ENCODE results near the gene HDGFL1. TPM values are rescaled to one million over a fixed set of nuclear protein-coding genes. Genes with fewer than 3 reads are reported as not detected.

Gene HDGFL1
- total and polyA plus RNA-seq, 2 of the 8 experiments (the other 6 are each of a cell fraction or from before 2014, with no cell fraction given), result not detected

- no peak overlapping the region for H3K14ac ChIP-seq (ENCODE audit: insufficient read length)
- ChIA-PET CTCF (ENCODE audit: partially characterized antibody) (no interaction called here), POLR2A (ENCODE audit: partially characterized antibody) (no interaction called here)
- H3K23me2 ChIP-seq (ENCODE audit: low read depth, low read length), result no peaks in the 10 kb centered on the region; the same call in 1 of the 2 replicates
- H3K4me2 ChIP-seq (ENCODE audit: insufficient read depth in 1 of 2, low read depth in 2 of 2, low read length in 2 of 2), result no peak overlapping the region
- no peak overlapping the region for H4K91ac ChIP-seq (replicated peaks; ENCODE audit: insufficient read length, low read length)
- 92% methylated on average over 4 of the region's 4 CpGs; no CpG with 5 or more reads in 1 of the 2 experiments for WGBS, 2 experiments (ENCODE audit: extremely low coverage in 1 of 2, insufficient coverage in 1 of 2, insufficient read length in 1 of 2, insufficient replicate concordance in 2 of 2, low coverage in 1 of 2, low lambda C conversion rate in 2 of 2, missing lambda C conversion rate in 1 of 2)
- no peaks in the 10 kb centered on the region for H3K79me1 ChIP-seq (ENCODE audit: low read depth, low read length)
- no peak overlapping the region for H3K23ac ChIP-seq (ENCODE audit: insufficient read length)
- H4K20me1 ChIP-seq (replicated peaks in 1 of 2; ENCODE audit: control insufficient read depth in 1 of 2, insufficient read depth in 2 of 2, low read length in 2 of 2), result no peaks in the 10 kb centered on the region
- H3K18ac ChIP-seq (ENCODE audit: extremely low read depth, low read length), result no peak overlapping the region; the same call in 1 of the 2 replicates
- H2BK120ac ChIP-seq (replicated peaks; ENCODE audit: low read depth, low read length), result no peak overlapping the region
- no peak overlapping the region for H2AK5ac ChIP-seq (ENCODE audit: low read depth, low read length)
- H3K4me1 ChIP-seq (replicated peaks in 1 of 4; ENCODE audit: control insufficient read depth in 3 of 4, insufficient read depth in 4 of 4, low read length in 3 of 4), result peaks cover 0 to 15% (median 1%) of the 10 kb centered on the region in 4 experiments; a peak in 3 of 7 replicates
- H4K5ac ChIP-seq (ENCODE audit: insufficient read length, low read depth, low read length), result no peak overlapping the region
- H2BK5ac ChIP-seq (ENCODE audit: low read depth, low read length), result no peak overlapping the region
- H3K36me3 ChIP-seq (ENCODE audit: control insufficient read depth in 2 of 4, insufficient read depth in 4 of 4, low read length in 3 of 4), result no peaks in the 10 kb centered on the region; a peak in 1 of 8 replicates
- H3K4me3 ChIP-seq (ENCODE audit: extremely low read depth in 1 of 4, insufficient read depth in 2 of 4, low read depth in 3 of 4, low read length in 4 of 4), result no peak overlapping the region
- H3K79me2 ChIP-seq (ENCODE audit: control insufficient read depth in 1 of 2, insufficient read depth in 2 of 2, low read length in 2 of 2), result no peaks in the 10 kb centered on the region
- H3K27me3 ChIP-seq (replicated peaks in 1 of 4; ENCODE audit: control insufficient read depth in 3 of 4, extremely low read depth in 1 of 4, insufficient read depth in 3 of 4, low read length in 3 of 4), result no peaks in the 10 kb centered on the region
- no peak overlapping the region for H3K4ac ChIP-seq (replicated peaks; ENCODE audit: insufficient read length, low read depth, low read length)
- DNase-seq (ENCODE audit: low read depth in 1 of 2, low spot score in 2 of 2), result no peak
- H2BK15ac ChIP-seq (ENCODE audit: low read length), result no peak overlapping the region
- no peak overlapping the region for H4K8ac ChIP-seq (ENCODE audit: extremely low read depth, insufficient read depth, low read length)
- H2AFZ ChIP-seq (ENCODE audit: low read length), result no peak overlapping the region
- H2BK12ac ChIP-seq (ENCODE audit: low read depth, low read length), result no peak overlapping the region
- TF ChIP-seq SAP30 (IDR thresholded peaks at IDR 0.05; ENCODE audit: insufficient read depth, insufficient replicate concordance, low read length) (no peak), CEBPB (IDR thresholded peaks at IDR 0.05; ENCODE audit: low read depth, low read length) (no peak)
- H3K9me3 ChIP-seq (ENCODE audit: insufficient read depth in 2 of 2, low read depth in 1 of 2, low read length in 1 of 2), result no peaks in the 10 kb centered on the region; a peak in 1 of 4 replicates
- FAIRE-seq, result no peak
- H2BK20ac ChIP-seq (ENCODE audit: low read length), result no peak overlapping the region
- H3K56ac ChIP-seq (replicated peaks; ENCODE audit: insufficient read length, low read depth, low read length), result no peak overlapping the region
- no peak overlapping the region for H3K27ac ChIP-seq (ENCODE audit: low read depth, low read length)
- no peak overlapping the region for H3K9ac ChIP-seq (replicated peaks in 1 of 4; ENCODE audit: extremely low read depth in 1 of 4, low read depth in 3 of 4, low read length in 3 of 4)
Measured at GRCh38 chr6:22621028-22621427, 51.7 kb downstream of the HDGFL1 start.

All from H1 (cell line).